Ishikawa (cell line): ENCODE measurements around the gene XRCC3.

Experiments
- CREB1 ChIP-seq: IDR thresholded peaks from 2 replicates; pipeline ENCODE4 v1.6.1; 2012; ENCODE audit warnings: low read depth
- EGR1 ChIP-seq: IDR thresholded peaks from 2 replicates; pipeline ENCODE4 v1.6.1; 2012
- TF ChIP-seq, protein P1 (sequence below): IDR thresholded peaks from 2 replicates; pipeline ENCODE4 v1.6.1; 2012; ENCODE audit warnings: low read depth, mild to moderate bottlenecking

DNA sequence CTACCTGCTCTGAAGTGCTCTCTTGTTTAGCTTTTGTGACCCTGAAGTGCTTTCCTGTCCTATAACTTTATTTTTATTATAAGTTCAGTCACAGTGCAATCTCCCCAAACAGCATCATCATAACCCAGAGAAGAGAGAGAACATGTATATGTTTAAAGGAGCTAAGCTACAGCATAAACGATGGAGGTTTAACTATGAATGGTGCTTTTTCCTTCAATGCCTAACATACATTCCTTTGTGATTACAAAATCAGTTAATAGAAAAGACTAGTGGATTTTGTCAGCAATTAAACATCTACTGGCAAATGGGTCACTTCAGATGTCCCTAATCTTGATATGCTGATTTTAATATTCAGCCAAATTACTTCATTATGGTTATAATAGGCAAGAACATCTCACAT is 46.8 kb upstream of the XRCC3 start:
- no peak for TF ChIP-seq CREB1
- TF ChIP-seq, protein P1, sequence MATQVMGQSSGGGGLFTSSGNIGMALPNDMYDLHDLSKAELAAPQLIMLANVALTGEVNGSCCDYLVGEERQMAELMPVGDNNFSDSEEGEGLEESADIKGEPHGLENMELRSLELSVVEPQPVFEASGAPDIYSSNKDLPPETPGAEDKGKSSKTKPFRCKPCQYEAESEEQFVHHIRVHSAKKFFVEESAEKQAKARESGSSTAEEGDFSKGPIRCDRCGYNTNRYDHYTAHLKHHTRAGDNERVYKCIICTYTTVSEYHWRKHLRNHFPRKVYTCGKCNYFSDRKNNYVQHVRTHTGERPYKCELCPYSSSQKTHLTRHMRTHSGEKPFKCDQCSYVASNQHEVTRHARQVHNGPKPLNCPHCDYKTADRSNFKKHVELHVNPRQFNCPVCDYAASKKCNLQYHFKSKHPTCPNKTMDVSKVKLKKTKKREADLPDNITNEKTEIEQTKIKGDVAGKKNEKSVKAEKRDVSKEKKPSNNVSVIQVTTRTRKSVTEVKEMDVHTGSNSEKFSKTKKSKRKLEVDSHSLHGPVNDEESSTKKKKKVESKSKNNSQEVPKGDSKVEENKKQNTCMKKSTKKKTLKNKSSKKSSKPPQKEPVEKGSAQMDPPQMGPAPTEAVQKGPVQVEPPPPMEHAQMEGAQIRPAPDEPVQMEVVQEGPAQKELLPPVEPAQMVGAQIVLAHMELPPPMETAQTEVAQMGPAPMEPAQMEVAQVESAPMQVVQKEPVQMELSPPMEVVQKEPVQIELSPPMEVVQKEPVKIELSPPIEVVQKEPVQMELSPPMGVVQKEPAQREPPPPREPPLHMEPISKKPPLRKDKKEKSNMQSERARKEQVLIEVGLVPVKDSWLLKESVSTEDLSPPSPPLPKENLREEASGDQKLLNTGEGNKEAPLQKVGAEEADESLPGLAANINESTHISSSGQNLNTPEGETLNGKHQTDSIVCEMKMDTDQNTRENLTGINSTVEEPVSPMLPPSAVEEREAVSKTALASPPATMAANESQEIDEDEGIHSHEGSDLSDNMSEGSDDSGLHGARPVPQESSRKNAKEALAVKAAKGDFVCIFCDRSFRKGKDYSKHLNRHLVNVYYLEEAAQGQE = no peak
- no peak for TF ChIP-seq EGR1
